HEK293T (cell line): ENCODE data around the gene BAHCC1.

ENCODE experiments used
- ARNT ChIP-seq: fragments of 450-650 bp; IDR thresholded peaks from 2 replicates; pipeline ENCODE4 v1.6.1; 2017; ENCODE audit warnings: mild to moderate bottlenecking
- BHLHE40 ChIP-seq: fragments of 450-650 bp; IDR thresholded peaks from 2 replicates; pipeline ENCODE4 v1.6.1; 2016; ENCODE audit warnings: mild to moderate bottlenecking, moderate library complexity, borderline replicate concordance
- CTBP1 ChIP-seq: fragments of 450-650 bp; IDR thresholded peaks from 2 replicates; pipeline ENCODE4 v1.6.1; 2016; ENCODE audit warnings: borderline replicate concordance
- ELF4 ChIP-seq: fragments of 450-650 bp; IDR thresholded peaks from 2 replicates; pipeline ENCODE4 v1.6.1; 2017; ENCODE audit warnings: antibody characterized with exemption
- FOXA1 ChIP-seq: fragments of 450-650 bp; IDR thresholded peaks from 2 replicates; pipeline ENCODE4 v1.6.1; 2016; ENCODE audit warnings: mild to moderate bottlenecking
- FOXM1 ChIP-seq: fragments of 450-650 bp; IDR thresholded peaks from 2 replicates; pipeline ENCODE4 v1.6.1; 2017; ENCODE audit warnings: mild to moderate bottlenecking, borderline replicate concordance
- L3MBTL2 ChIP-seq: fragments of 450-650 bp; conservative IDR thresholded peaks from 2 replicates; pipeline ENCODE4 v1.6.1; 2016; ENCODE audit warnings: mild to moderate bottlenecking
- NFRKB ChIP-seq: fragments of 450-650 bp; IDR thresholded peaks from 2 replicates; pipeline ENCODE4 v1.6.1; 2016; ENCODE audit warnings: mild to moderate bottlenecking, moderate library complexity
- SP1 ChIP-seq: fragments of 450-650 bp; IDR thresholded peaks from 2 replicates; pipeline ENCODE4 v1.6.1; 2017
- SUZ12 ChIP-seq: fragments of 450-650 bp; IDR thresholded peaks from 2 replicates; pipeline ENCODE4 v1.6.1; 2016; ENCODE audit warnings: mild to moderate bottlenecking
- TARDBP ChIP-seq: fragments of 450-650 bp; IDR thresholded peaks from 2 replicates; pipeline ENCODE4 v1.6.1; 2016
- ZNF384 ChIP-seq: fragments of 450-650 bp; IDR thresholded peaks from 2 replicates; pipeline ENCODE4 v1.6.1; 2016
- TF ChIP-seq, protein P1 (sequence below): fragments of 450-650 bp; IDR thresholded peaks from 2 replicates; pipeline ENCODE4 v1.6.1; 2016

DNA sequence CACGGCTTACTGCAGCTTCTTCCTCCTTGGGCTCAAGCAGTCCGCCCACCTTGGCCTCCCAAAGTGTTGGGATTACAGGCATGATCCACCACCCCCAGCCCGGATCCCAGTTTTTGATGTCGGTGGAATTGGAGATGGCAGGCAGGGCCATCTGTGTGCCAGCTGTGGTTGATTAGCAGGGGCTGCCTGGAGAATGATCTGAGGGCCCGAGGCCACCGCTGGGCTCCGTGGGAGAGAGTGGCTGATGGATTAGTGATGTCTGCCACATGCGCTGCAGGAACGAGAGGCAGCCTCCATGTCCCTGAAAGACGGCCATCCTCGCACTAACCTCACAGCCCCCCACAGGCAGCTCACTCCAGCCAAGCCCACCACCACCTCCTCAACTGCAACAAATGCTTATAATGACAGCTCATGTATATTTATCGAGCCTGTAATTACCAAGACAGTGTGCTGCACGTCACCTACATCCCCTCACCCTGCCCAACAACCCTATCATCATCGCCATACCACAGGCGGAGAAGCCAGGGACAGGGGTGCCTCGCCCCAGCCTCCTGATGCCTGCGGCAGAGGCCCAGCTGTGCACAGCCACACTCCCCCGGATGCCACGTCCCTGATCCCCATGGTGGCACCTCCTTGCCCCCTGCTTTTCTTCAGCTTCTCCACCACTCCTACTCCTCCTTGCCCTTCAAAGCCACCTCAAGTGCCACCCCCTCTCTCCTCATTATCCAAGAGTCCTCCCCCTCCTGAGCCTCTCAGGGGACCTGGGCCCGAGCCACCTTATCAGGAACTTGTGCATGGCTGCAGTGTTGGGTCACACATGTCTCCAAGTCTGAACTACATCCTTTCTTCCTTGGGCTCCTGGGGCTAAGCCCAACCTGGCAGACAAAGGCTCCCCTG, 84.2 kb downstream of the BAHCC1 start:
- TF ChIP-seq, protein P1, sequence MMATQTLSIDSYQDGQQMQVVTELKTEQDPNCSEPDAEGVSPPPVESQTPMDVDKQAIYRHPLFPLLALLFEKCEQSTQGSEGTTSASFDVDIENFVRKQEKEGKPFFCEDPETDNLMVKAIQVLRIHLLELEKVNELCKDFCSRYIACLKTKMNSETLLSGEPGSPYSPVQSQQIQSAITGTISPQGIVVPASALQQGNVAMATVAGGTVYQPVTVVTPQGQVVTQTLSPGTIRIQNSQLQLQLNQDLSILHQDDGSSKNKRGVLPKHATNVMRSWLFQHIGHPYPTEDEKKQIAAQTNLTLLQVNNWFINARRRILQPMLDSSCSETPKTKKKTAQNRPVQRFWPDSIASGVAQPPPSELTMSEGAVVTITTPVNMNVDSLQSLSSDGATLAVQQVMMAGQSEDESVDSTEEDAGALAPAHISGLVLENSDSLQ = no peak
- TF ChIP-seq NFRKB (no peak), SUZ12 (no peak), FOXA1 (no peak), FOXM1 (no peak), ELF4 (no peak), SP1 (no peak), CTBP1 (no peak), L3MBTL2 (no peak), TARDBP (no peak), BHLHE40 (no peak), ZNF384 (no peak), ARNT (no peak)
